WERI-Rb-1 (cell line): ENCODE measurements around the gene ZDHHC11.
"Not testable (repeated sequence)": the region's sequence is repeated elsewhere in the genome, so short reads cannot be mapped to it uniquely, and the experiment has no call there.

Experiments
- DNase-seq: peaks from one replicate; pipeline ENCODE4 v3.0.0-alpha.2; 2020
- H3K27ac ChIP-seq: fragments of 250-450 bp; sonication (Bioruptor Pico); 2 replicates; pipeline ENCODE4 v1.5.1; 2020; ENCODE audit warnings: mild to moderate bottlenecking, moderate library complexity
- H3K27me3 ChIP-seq: fragments of 250-450 bp; sonication (Bioruptor Pico); 2 replicates; pipeline ENCODE4 v1.5.1; 2021; ENCODE audit warnings: mild to moderate bottlenecking, low read depth, moderate library complexity; ENCODE audit not compliant: insufficient read depth, severe bottlenecking
- H3K36me3 ChIP-seq: fragments of 250-450 bp; sonication (Bioruptor Pico); 2 replicates; pipeline ENCODE4 v1.5.1; 2020; ENCODE audit warnings: mild to moderate bottlenecking, moderate library complexity
- H3K4me3 ChIP-seq: 2 replicates; pipeline ENCODE4 v1.5.1; 2011; ENCODE audit warnings: low read depth, mild to moderate bottlenecking, control low read depth, low read length
- H3K9me3 ChIP-seq: fragments of 250-450 bp; sonication (Bioruptor Pico); 2 replicates; pipeline ENCODE4 v1.5.1; 2021; ENCODE audit warnings: mild to moderate bottlenecking, moderate library complexity; ENCODE audit not compliant: severe bottlenecking
- TF ChIP-seq, protein P1 (sequence below): IDR thresholded peaks from 2 replicates; pipeline ENCODE4 v1.5.1; 2011; ENCODE audit warnings: low read depth, mild to moderate bottlenecking, control low read depth, inconsistent platforms, low read length

Gene ZDHHC11

DNA sequence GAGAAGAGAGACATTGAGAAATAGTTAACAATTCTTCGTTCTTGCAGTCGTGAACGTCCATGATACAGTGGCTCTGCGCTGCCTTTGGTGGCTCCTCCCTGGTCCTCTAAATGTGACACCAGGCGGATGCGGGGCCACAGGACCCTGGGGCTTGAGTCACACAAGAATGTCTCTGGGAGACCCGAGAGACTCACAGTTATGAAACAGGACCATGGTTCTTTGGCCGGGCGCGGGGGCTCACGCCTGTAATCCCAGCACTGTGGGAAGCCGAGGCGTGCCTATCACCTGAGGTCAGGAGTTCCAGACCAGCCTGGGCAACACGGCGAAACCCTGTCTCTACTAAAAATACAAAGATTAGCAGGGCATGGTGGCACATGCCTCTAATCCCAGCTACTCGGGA is 767 bp upstream of the ZDHHC11 start:
- TF ChIP-seq, protein P1, sequence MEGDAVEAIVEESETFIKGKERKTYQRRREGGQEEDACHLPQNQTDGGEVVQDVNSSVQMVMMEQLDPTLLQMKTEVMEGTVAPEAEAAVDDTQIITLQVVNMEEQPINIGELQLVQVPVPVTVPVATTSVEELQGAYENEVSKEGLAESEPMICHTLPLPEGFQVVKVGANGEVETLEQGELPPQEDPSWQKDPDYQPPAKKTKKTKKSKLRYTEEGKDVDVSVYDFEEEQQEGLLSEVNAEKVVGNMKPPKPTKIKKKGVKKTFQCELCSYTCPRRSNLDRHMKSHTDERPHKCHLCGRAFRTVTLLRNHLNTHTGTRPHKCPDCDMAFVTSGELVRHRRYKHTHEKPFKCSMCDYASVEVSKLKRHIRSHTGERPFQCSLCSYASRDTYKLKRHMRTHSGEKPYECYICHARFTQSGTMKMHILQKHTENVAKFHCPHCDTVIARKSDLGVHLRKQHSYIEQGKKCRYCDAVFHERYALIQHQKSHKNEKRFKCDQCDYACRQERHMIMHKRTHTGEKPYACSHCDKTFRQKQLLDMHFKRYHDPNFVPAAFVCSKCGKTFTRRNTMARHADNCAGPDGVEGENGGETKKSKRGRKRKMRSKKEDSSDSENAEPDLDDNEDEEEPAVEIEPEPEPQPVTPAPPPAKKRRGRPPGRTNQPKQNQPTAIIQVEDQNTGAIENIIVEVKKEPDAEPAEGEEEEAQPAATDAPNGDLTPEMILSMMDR: no peak
- H3K27me3 ChIP-seq: peaks cover 3% of the 10 kb centered on the region
- peaks cover 3% of the 10 kb centered on the region; the same call in 1 of the 2 replicates for H3K36me3 ChIP-seq
- DNase-seq: no peak
- no peak overlapping the region for H3K4me3 ChIP-seq
- H3K9me3 ChIP-seq: no peaks in the 10 kb centered on the region
- no peak overlapping the region for H3K27ac ChIP-seq

DNA sequence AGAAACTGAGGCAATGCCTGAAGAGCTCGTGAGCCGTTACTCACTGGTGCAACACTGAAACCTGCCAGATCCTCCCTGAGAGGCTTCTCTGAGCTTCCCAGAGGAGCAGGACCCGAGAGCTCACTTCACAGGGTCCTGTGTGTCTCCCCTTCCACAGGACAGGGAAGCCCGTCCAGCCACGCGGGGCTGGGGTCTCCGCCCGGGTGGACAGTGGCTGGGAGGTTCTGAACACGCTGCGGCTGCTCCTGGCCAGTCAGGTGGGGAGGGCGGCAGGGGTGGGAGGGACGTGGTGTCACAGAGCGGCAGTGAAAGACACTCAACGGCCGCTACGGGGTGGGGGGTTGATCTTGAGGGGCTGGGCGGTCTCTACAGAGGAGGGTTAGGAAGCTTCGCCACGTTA is 290 bp upstream of the ZDHHC11 start:
- TF ChIP-seq, protein P1: no peak
- Histone ChIP-seq H3K36me3 (peaks cover 3% of the 10 kb centered on the region; the same call in 1 of the 2 replicates), H3K27ac (no peak overlapping the region), H3K27me3 (peaks cover 3% of the 10 kb centered on the region), H3K4me3 (no peak overlapping the region), H3K9me3 (no peaks in the 10 kb centered on the region)
- DNase-seq: no peak

DNA sequence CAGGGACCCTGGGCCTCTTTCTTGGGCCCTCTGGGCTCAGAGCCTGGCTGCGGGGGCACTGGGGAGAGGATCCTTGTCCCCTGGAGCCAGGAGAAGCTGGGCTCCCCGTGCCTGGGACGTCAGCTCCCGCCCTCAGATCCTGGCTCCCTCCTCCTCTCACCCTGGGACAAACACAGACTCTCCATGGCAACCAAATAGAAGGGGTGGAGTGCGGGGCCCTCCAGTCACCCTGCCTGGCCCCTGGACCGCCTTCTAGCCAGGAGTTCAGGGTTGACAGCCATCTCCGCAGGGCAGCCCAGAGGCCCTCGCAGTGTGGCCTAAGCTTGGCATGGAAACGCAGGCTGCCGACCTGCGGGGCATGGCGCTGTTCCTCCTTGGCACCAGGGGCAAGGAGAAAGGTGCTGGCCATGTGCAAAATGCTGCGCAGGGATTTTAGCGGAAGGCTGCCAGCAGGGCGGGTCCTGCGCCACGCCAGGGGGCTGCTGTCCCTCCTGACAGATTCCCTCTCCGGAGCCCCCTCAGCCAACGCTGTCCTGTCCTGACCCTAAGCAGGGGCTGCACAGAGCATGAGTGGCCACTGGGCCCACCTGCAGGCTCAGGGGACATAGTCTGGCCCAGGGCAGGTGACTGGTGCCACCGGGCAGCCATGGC is 1.0 kb downstream of the ZDHHC11 start:
- Histone ChIP-seq H3K36me3 (peaks cover 3% of the 10 kb centered on the region; the same call in 1 of the 2 replicates), H3K27me3 (peaks cover 3% of the 10 kb centered on the region), H3K9me3 (no peaks in the 10 kb centered on the region), H3K4me3 (no peak overlapping the region), H3K27ac (no peak overlapping the region)
- TF ChIP-seq, protein P1: no peak
- DNase-seq: no peak

DNA sequence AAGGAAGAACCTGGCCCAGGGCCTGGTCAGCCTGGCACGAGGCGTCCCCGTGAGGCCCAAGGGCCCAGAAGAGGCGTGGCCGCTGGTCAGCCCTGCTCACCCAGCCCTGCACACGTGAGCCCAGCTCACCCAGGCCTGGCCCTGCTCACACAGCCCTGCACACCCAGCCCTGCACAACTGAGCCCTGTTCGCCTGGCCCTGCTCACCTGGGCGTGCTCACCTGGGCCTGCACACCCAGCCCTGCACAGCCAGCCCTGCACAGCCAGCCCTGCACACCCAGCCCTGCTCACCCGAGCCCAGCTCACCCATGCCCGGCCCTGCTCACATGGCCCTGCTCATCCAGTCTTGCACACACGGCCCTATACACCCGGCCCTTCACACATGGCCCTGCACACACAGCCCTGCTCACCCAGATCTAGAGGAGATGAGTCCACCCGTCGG is 2.1 kb downstream of the ZDHHC11 start:
- DNase-seq: no peak
- TF ChIP-seq, protein P1: no peak
- Histone ChIP-seq H3K27ac (no peak overlapping the region), H3K4me3 (no peak overlapping the region), H3K9me3 (no peaks in the 10 kb centered on the region), H3K36me3 (peaks cover 3% of the 10 kb centered on the region; the same call in 1 of the 2 replicates), H3K27me3 (peaks cover 3% of the 10 kb centered on the region)

DNA sequence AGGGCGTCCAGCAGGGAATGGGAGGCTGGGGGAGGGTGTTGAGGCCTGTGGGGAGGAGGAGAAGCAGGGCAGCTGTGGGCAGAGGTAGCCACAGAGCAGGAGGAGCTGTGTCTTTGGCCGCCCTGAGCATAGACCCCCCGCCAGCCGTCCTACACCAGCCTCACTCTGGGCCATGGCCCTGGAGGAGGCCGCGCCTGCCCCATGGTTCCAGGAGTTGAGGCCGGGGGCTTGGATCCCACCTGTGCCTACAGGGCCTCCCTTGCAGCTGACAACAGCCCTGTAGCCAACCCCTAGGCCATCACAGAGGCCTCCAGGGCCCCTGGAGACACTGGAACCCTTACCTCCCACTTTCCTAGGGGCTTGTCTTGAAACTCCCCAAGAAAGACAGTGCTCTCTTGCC is 3.0 kb downstream of the ZDHHC11 start:
- H3K9me3 ChIP-seq, H3K27me3 ChIP-seq, H3K4me3 ChIP-seq, H3K27ac ChIP-seq, H3K36me3 ChIP-seq: not testable (repeated sequence)
- peak; percentile 4 for DNase-seq

DNA sequence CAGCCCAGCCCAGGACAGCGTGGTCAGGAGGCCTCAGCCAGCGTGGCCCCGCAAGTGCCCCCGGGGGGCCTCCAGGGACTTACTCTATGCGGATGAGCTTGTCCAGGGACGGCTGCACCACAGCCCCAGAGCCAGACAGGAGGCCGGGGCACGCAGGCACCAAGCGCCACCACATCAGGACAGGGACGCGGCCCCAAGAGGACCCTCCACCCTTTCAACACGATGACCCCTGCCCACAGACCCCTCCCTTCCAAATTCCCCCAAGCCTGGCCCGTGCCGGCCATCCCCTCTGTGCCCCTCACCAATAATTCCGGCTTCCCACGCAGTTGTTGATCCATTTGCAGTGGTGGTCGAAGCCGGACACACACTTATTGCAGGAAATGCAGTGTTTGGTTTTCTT is 3.6 kb downstream of the ZDHHC11 start:
- peak; percentile 5 for DNase-seq
- not testable (repeated sequence) for H3K27me3 ChIP-seq

DNA sequence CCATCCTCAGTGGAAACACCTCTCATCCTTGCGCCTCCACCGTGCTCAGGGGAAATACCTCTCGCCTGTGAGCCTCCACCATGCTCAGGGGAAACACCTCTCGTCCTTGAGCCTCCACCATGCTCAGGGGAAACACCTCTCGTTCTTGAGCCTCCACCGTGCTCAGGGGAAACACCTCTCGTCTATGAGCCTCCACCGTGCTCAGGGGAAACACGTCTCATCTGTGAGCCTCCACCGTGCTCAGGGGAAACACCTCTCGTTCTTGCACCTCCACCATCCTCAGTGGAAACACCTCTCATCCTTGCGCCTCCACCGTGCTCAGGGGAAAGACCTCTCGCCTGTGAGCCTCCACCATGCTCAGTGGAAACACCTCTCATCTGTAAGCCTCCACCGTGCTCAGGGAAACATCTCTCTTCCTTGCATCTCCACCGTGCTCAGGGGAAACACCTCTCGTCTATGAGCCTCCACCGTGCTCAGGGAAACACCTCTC is 4.1 kb downstream of the ZDHHC11 start:
- not testable (repeated sequence) for H3K36me3 ChIP-seq, H3K27ac ChIP-seq
- DNase-seq: peak; percentile 7

More for the DNA sequence above, 3.6 kb downstream of the ZDHHC11 start:
- not testable (repeated sequence) for H3K36me3 ChIP-seq, H3K4me3 ChIP-seq, H3K27ac ChIP-seq, H3K9me3 ChIP-seq

DNA sequence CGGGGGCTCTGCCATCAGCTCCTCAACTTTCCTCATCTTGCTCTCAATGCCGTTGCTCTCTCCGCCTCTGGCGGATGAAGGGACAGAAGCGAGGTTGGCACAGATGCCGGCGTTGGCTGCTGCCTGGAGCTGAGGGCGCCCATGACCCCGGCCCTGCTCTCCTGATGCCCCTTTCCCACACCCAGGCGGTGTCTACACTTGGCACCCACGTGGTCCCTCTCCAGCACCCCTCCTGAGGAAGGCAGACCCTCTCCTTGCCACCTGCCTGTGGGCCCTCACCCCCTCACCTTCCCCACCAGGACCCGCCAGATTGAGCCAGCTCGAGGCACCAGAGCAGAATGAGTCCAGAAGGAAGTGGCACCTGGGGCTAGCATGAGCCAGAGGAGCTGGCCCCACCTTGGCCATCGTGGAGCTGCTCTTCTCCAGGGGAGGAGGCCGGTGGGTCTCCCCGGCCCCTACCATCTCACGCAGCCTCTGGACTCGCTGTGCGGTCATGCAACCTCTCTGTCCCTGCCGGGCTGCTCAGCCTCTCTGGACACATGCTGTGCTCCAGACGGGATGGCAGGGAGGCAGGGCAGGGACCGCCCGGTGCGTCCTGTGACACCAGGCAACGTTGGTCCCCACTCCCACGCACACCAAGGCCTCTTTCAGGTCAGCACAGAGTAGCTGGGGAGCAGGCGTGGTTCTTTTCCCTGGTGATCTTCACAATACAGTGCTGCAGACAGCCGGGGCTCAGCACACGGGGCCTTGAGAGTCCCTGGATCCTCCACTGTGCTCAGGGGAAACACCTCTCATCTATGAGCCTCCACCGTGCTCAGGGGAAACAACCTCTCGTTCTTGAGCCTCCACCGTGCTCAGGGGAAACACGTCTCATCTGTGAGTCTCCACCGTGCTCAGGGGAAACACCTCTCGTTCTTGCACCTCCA is 4.8 kb downstream of the ZDHHC11 start:
- H3K36me3 ChIP-seq, H3K9me3 ChIP-seq, H3K27me3 ChIP-seq, DNase-seq, H3K27ac ChIP-seq, H3K4me3 ChIP-seq: not testable (repeated sequence)

More for the DNA sequence above, 4.1 kb downstream of the ZDHHC11 start:
- not testable (repeated sequence) for H3K27me3 ChIP-seq, H3K4me3 ChIP-seq, H3K9me3 ChIP-seq

DNA sequence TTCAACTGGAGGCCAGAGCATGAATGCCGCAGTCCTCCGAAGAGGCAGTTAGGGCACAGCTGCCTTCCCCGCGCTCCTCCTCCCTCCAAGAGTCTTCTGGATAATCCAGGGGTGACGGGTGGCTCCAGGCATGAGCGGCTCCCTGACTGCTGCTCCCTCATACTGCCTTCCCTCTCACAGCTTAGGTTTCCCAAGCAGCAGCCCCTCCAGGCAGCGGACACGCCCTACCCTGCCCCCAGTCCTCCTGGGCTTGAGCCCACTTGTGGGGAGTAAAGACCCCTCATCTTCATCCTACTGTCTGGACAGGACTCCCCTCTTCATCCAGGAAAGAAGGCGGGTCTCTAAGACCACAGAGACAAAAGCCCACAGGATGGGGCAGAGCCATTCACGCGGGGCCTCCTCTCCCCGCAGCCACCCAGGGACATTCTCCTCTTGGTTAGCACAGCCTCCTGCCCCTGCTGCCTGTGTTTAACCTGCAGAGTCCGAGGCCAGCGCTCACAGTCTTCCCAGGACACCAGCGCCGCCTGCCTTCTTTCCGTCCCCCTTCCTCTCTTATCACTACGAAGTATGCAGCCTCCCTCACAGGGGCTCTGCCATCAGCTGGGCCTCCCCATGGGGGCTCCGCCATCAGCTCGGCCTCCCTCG is 5.6 kb downstream of the ZDHHC11 start:
- not testable (repeated sequence) for H3K4me3 ChIP-seq, H3K27ac ChIP-seq, H3K36me3 ChIP-seq, H3K27me3 ChIP-seq, H3K9me3 ChIP-seq
- peak; percentile 73 for DNase-seq

DNA sequence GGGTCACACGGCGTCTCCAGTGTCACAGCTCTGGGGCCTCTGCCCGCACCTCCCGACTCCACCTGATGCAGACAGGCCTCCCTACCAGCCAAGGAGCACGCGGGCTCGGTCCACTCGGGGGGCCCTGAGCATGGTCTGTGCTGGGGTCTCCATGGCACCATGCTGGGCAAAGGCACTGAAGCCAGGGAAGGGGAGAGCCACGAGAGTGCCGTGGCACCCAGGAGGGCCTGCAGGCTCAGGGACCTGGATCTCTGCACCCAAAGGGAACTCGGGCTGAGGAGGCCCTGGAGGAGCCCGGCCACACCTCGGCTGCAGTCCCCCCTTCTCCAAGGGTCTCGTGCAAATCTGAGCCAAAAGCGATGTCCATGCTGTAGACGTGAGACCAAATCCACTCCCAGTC is 6.4 kb downstream of the ZDHHC11 start:
- H3K9me3 ChIP-seq, H3K36me3 ChIP-seq, H3K27ac ChIP-seq, H3K4me3 ChIP-seq, H3K27me3 ChIP-seq: not testable (repeated sequence)
- DNase-seq: peak; percentile 18
